ENCODE measurements around the gene ABCC1.
"Not testable (repeated sequence)": the region's sequence is repeated elsewhere in the genome, so short reads cannot be mapped to it uniquely, and the experiment has no call there.

The ABCC1 gene

DNA sequence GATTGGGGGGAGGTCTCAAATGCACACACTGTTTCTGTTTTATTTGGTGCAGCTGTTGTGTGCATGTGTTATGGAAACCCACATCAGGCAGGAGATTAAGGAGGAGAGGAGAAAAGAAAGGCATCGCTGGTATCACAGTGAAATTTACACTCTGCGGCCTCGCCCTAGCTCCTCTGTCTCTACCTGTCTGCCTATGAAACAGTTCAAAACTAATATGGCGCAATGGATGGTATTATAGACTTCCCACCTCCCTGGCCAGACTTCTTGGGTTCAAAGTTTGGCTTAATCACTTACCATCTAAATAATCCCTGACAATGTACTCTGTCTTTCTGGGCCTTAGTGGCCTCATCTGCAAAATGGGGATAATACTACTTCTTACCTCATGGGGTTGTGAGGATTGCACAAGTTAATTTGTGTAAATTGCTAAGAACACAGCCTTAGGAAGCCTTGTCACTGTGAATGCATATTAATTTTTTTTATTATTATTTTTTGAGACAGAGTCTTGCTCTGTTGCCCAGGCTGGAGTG is 1.4 kb upstream of the ABCC1 start:
- no peak for DNase-seq

GRCh38 chr16:15948532-15949209 is 745 bp upstream of the ABCC1 start:
- DNase-seq: no peak

- DNase-seq: peak; percentile 37
Observed at GRCh38 chr16:15950161-15950854, 892 bp downstream of the ABCC1 start.

GRCh38 chr16:15950869-15951268 is 1.5 kb downstream of the ABCC1 start:
- no peak for DNase-seq

DNA sequence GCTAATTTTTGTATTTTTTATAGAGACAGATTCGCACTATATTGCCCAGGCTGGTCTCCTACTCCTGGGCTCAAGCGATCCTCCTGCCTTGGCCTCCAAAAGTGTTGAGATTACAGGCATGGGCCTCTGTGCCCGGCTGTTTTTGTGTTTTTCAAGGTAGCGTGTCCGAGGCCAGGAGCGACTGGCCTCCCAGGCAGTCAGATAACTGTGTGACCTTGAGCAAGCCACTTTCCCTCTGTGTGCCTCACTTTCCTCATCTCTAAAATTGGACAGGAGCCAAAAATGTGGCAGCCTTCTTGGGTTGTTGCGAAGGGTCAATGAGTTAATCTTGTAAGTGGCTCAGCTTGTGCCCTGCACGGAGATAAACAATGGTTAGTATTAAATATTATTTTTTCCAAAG is 2.4 kb downstream of the ABCC1 start:
- DNase-seq: no peak

DNA sequence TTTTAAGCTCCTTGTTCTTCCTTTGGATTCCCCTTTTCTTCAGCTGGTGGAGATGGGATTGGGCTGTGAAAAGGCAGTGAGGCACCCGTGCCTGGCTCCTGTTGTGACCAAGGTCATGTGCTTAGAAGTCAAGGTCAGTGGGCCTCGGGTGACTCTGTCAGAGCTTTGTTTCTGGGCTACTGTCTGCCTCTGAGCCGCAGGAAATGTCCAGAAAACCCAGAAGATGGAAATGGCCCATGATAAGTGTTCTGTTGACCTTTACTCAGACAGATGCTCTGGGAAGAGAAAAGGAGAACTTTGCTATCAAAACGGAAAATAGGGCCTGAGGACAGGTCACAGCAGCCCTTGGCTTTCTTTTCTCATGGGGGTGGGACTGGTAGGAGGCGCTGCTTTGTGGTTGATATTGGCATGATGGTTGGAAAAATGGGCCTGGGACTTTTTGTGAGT is 2.9 kb downstream of the ABCC1 start:
- DNase-seq: peak; percentile 11

DNA sequence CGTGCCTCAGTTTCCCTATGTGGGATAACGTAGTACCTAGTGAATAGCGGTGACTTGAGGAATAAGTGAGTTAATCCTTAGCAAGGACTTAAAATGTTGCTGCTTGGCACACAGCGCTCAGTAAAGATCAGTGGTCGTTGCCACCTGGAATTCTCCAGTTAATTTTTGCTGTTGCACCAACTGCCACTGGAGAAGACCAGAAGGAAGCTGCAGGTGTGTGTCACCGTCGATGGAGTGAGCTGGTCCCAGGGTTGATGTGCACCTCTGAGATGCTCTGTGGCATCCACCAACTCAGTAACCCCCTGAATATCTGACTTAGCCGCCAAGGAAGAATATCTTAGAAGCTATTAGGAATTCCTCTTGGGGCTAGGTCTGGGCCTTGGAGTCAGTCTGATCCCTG is 4.1 kb downstream of the ABCC1 start:
- no peak for DNase-seq

- DNase-seq: no peak
Observed at GRCh38 chr16:15953929-15954813, 4.8 kb downstream of the ABCC1 start.

GRCh38 chr16:15954814-15955151 is 5.4 kb downstream of the ABCC1 start:
- no peak for DNase-seq

- no peak for DNase-seq
Observed at GRCh38 chr16:15955425-15955824, 6.0 kb downstream of the ABCC1 start.

GRCh38 chr16:15956106-15956505 is 6.7 kb downstream of the ABCC1 start:
- DNase-seq: not testable (repeated sequence)

DNA sequence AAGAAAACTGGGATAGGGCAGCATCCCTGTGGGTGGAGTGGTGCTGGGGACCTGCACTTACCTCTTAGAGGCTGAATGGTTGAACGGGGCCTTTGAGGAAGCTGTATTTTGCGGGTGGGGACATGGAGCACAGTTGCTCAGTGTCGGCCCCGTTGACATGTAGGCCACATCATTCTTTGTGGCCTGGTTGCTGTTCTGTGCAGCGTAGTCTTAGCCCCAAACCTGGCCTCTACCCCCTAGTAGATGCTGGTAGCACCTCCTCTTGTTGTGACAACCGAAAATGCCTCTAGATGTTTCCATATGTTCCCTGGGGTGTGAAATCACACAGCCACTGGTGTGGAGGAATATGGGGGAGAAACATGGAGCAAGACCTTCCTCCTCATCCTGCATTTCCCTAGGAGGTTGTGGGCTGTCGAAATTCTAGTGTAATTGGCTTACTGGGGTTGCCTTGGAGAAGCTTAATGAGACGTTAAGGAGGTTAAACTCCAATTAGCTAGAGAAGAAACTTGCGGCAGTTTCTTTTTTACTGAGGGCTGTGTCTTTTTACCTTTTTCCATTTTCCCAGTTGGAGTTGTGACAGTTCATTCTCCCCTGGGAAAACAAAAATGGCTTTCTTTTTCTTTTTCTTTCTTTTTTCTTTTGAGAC is 9.4 kb downstream of the ABCC1 start:
- no peak for DNase-seq

- DNase-seq: no peak
Observed at GRCh38 chr16:15960124-15960971, 10.9 kb downstream of the ABCC1 start.

DNA sequence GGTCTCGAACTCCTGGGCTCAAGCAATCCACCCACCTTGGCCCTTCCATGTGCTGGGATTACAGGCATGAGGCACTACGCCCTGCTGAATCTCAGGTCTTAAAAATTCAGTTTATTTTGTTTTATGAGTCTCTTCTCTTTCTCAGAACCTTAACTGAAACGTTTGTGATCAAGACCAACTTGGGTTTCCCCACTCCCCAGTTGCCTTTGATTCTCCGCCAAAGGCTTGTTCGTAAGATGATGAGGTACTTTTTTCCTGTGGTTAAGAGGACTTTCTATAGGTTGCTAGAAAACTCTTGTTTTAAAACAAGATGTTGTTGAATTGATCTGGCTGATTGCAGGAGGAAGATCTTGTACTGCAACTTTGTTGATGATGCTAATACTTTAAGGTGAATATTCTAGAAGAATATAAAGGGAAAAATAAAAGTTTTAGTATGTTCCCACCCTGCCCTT is 11.7 kb downstream of the ABCC1 start:
- peak; percentile 57 for DNase-seq

- DNase-seq: no peak
Observed at GRCh38 chr16:15961571-15962090, 12.2 kb downstream of the ABCC1 start.

- DNase-seq: no peak
Observed at GRCh38 chr16:15963307-15963910, 14.0 kb downstream of the ABCC1 start.

- DNase-seq: no peak
Observed at GRCh38 chr16:15966420-15966819, 17.0 kb downstream of the ABCC1 start.

GRCh38 chr16:15966836-15967546 is 17.6 kb downstream of the ABCC1 start:
- no peak for DNase-seq

GRCh38 chr16:15967655-15968315 is 18.4 kb downstream of the ABCC1 start:
- DNase-seq: no peak

- DNase-seq: no peak
Observed at GRCh38 chr16:15970202-15970601, 20.8 kb downstream of the ABCC1 start.
